ENCODE measurements around the gene SPACA9.

GRCh38 chr9:132909311-132909710 lies 30.6 kb downstream of the SPACA9 start:
- no peak for TF ChIP-seq POLR2A (IDR thresholded peaks at IDR 0.05)
- TF ChIP-seq, protein P1, sequence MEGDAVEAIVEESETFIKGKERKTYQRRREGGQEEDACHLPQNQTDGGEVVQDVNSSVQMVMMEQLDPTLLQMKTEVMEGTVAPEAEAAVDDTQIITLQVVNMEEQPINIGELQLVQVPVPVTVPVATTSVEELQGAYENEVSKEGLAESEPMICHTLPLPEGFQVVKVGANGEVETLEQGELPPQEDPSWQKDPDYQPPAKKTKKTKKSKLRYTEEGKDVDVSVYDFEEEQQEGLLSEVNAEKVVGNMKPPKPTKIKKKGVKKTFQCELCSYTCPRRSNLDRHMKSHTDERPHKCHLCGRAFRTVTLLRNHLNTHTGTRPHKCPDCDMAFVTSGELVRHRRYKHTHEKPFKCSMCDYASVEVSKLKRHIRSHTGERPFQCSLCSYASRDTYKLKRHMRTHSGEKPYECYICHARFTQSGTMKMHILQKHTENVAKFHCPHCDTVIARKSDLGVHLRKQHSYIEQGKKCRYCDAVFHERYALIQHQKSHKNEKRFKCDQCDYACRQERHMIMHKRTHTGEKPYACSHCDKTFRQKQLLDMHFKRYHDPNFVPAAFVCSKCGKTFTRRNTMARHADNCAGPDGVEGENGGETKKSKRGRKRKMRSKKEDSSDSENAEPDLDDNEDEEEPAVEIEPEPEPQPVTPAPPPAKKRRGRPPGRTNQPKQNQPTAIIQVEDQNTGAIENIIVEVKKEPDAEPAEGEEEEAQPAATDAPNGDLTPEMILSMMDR (IDR thresholded peaks at IDR 0.05) = no peak

Measured in suprapubic skin (tissue), 3 donors.